Endothelial cell of umbilical vein (primary cell): ENCODE measurements around the gene SEC24C. TPM values are rescaled to one million over a fixed set of nuclear protein-coding genes. Genes with fewer than 3 reads are reported as not detected.

Source experiments
- BruUV-seq: library from RNA; stranded (reverse); fragments of 400-500 nt; replicated peaks from 2 replicates; lab custom pipeline; 2021; lab: Mats Ljungman, UMichigan
- CTCF ChIA-PET: fragments of 300-600, 350-600 bp; sonication (Branson Sonifier 250); formaldehyde crosslinking; loops from one replicate; lab custom pipeline; 2021; ENCODE audit warnings: antibody characterized with exemption, inconsistent platforms; lab: Charles Lee
- POLR2A ChIA-PET: fragments of 300-600, 350-600 bp; sonication (Branson Sonifier 250); formaldehyde crosslinking; loops from one replicate; lab custom pipeline; 2021; ENCODE audit warnings: antibody characterized with exemption, inconsistent platforms; lab: Charles Lee
- DNase-seq: peaks from one replicate; pipeline ENCODE4 v3.0.0-alpha.2; 2011; ENCODE audit warnings: low read depth, low spot score
- FAIRE-seq: peaks from 2 replicates; lab custom pipeline; 2011; peaks lifted over from hg19 to GRCh38; lab: Jason Lieb, UNC
- H2AFZ ChIP-seq: 2 replicates; pipeline ENCODE4 v1.6.0; 2012; ENCODE audit warnings: low read depth, low read length, control low read depth, inconsistent platforms
- H3K27ac ChIP-seq: 2 replicates; pipeline ENCODE4 v1.5.1; 2011; ENCODE audit warnings: low read depth, mild to moderate bottlenecking, control low read depth, low read length, moderate library complexity; ENCODE audit not compliant: insufficient read depth
- H3K27me3 ChIP-seq, 2 experiments: 2 replicates each; pipeline versions ENCODE4 v1.6.0 to v1.6.1; 2011; ENCODE audit warnings: low read length in 2 of 2, mixed read lengths in 1 of 2; ENCODE audit not compliant: control insufficient read depth in 2 of 2, insufficient read depth in 2 of 2
- H3K36me3 ChIP-seq, 2 experiments: 2 replicates in 1 of 2; 3 replicates in 1 of 2; pipeline ENCODE4 v1.5.1; 2011; ENCODE audit warnings: low read length in 2 of 2, mild to moderate bottlenecking in 1 of 2, moderate library complexity in 1 of 2; ENCODE audit not compliant: control insufficient read depth in 2 of 2, insufficient read depth in 2 of 2; ENCODE audit errors: extremely low read depth in 1 of 2
- H3K4me1 ChIP-seq: 3 replicates; pipeline ENCODE4 v1.5.1; 2011; ENCODE audit warnings: mild to moderate bottlenecking, low read length; ENCODE audit not compliant: control insufficient read depth, insufficient read depth; ENCODE audit errors: extremely low read depth
- H3K4me2 ChIP-seq: 2 replicates; pipeline ENCODE4 v1.6.1; 2011; ENCODE audit warnings: low read length, control low read depth, mixed read lengths; ENCODE audit not compliant: insufficient read depth
- H3K4me3 ChIP-seq, 3 experiments: fragments of 200-600 bp in 1 of 3; sonication (generic), shearing (Covaris generic) in 1 of 3; replicated peaks in 1 of 3; 2 replicates each; pipeline ENCODE4 v1.5.1; 2011 to 2016; ENCODE audit warnings: control low read depth in 3 of 3, low read length in 3 of 3, mild to moderate bottlenecking in 2 of 3, inconsistent platforms in 1 of 3, low read depth in 1 of 3, moderate library complexity in 1 of 3; ENCODE audit not compliant: insufficient read depth in 1 of 3
- H3K79me2 ChIP-seq: 2 replicates; pipeline ENCODE4 v1.6.0; 2012; ENCODE audit warnings: low read length, inconsistent platforms; ENCODE audit not compliant: control insufficient read depth, insufficient read depth
- H3K9ac ChIP-seq: replicated peaks from 2 replicates; pipeline ENCODE3; 2011; ENCODE audit warnings: low read length, control low read depth; ENCODE audit not compliant: insufficient read depth; ENCODE audit errors: extremely low read depth
- H3K9me1 ChIP-seq: replicated peaks from 3 replicates; pipeline ENCODE4 v1.6.0; 2011; ENCODE audit warnings: mild to moderate bottlenecking, low read length; ENCODE audit not compliant: control insufficient read depth, insufficient read depth; ENCODE audit errors: extremely low read depth
- H3K9me3 ChIP-seq: replicated peaks from 2 replicates; pipeline ENCODE4 v1.5.1; 2012; ENCODE audit warnings: low read length, inconsistent platforms; ENCODE audit not compliant: control insufficient read depth, insufficient read depth
- H4K20me1 ChIP-seq: replicated peaks from 2 replicates; pipeline ENCODE3; 2011; ENCODE audit warnings: mild to moderate bottlenecking, low read length; ENCODE audit not compliant: control insufficient read depth, insufficient read depth; ENCODE audit errors: extremely low read depth
- EZH2 ChIP-seq: IDR thresholded peaks from 2 replicates; pipeline ENCODE4 v1.6.1; 2012; ENCODE audit warnings: borderline replicate concordance, low read depth, mild to moderate bottlenecking, moderate library complexity, low read length, inconsistent platforms; ENCODE audit not compliant: severe bottlenecking
- FOS ChIP-seq: IDR thresholded peaks from 2 replicates; pipeline ENCODE4 v1.6.1; 2011; ENCODE audit warnings: mild to moderate bottlenecking, low read length, moderate library complexity, borderline replicate concordance; ENCODE audit not compliant: insufficient read depth
- GATA2 ChIP-seq: IDR thresholded peaks from 2 replicates; pipeline ENCODE4 v1.7.0; 2011; ENCODE audit warnings: low read depth, mild to moderate bottlenecking, moderate library complexity, mixed read lengths, low read length; ENCODE audit not compliant: insufficient read length, insufficient read depth
- JUN ChIP-seq: IDR thresholded peaks from 2 replicates; pipeline ENCODE4 v1.6.1; 2011; ENCODE audit warnings: borderline replicate concordance, low read depth; ENCODE audit not compliant: insufficient read length, insufficient read depth
- MYC ChIP-seq: IDR thresholded peaks from one replicate; pipeline ENCODE4 v1.6.1; 2011; ENCODE audit warnings: mild to moderate bottlenecking, low read depth, low read length
- POLR2A ChIP-seq: IDR thresholded peaks from 2 replicates; pipeline ENCODE4 v1.6.1; 2012; ENCODE audit warnings: low read depth, mild to moderate bottlenecking, control low read depth, low read length
- POLR2AphosphoS5 ChIP-seq: IDR thresholded peaks from 2 replicates; pipeline ENCODE4 v1.6.1; 2012; ENCODE audit warnings: low read depth, mild to moderate bottlenecking, control low read depth, low read length, moderate library complexity; ENCODE audit not compliant: insufficient read depth
- dilution Hi-C: fragments of 300-500 bp; cut with MboI; formaldehyde crosslinking; loops from one replicate; pipeline ENCODE4 v1.15.0; 2019; ENCODE audit warnings: low sequenced_read_pairs; ENCODE audit not compliant: extremely low pct_ligation_motif_present
- intact Hi-C: fragments of 100-400 bp; cut with micrococcal nuclease; formaldehyde crosslinking; loops from one replicate; pipeline ENCODE4 v1.10.0; 2022
- polyA plus RNA-seq, 4 experiments: library from polyadenylated mRNA; depleted of rRNA in 3 of 4; stranded (reverse) in 3 of 4; unstranded in 1 of 4; fragments of >200 nt; gene quantifications; 2 replicates each; pipeline versions ENCODE4 v1.2.1 to v1.2.3, GENCODE V29; 2011 to 2012; ENCODE audit warnings: missing spikeins in 1 of 4
- total RNA-seq: library from RNA; stranded (reverse); gene quantifications from 2 replicates; pipeline ENCODE4 v1.2.3, GENCODE V29; 2021
- TF ChIP-seq, protein P1 (sequence below): IDR thresholded peaks from 2 replicates; pipeline ENCODE4 v1.6.1; 2011; ENCODE audit not compliant: insufficient read depth, insufficient read length
- TF ChIP-seq, protein P2 (sequence below), 2 donors: IDR thresholded peaks; 1 replicate in 1 of 2; 2 replicates in 1 of 2; pipeline ENCODE4 v1.5.1; 2011; ENCODE audit warnings: low read length in 2 of 2, mild to moderate bottlenecking in 2 of 2, moderate library complexity in 2 of 2, control low read depth in 1 of 2, inconsistent platforms in 1 of 2, low read depth in 1 of 2; ENCODE audit not compliant: insufficient read depth in 1 of 2; ENCODE audit errors: extremely low read depth in 1 of 2

Gene SEC24C
- total and polyA plus RNA-seq, 2 donors (not counting 3 experiments of a cell fraction or from before 2014, with no cell fraction given): 95.5 to 108 TPM

DNA sequence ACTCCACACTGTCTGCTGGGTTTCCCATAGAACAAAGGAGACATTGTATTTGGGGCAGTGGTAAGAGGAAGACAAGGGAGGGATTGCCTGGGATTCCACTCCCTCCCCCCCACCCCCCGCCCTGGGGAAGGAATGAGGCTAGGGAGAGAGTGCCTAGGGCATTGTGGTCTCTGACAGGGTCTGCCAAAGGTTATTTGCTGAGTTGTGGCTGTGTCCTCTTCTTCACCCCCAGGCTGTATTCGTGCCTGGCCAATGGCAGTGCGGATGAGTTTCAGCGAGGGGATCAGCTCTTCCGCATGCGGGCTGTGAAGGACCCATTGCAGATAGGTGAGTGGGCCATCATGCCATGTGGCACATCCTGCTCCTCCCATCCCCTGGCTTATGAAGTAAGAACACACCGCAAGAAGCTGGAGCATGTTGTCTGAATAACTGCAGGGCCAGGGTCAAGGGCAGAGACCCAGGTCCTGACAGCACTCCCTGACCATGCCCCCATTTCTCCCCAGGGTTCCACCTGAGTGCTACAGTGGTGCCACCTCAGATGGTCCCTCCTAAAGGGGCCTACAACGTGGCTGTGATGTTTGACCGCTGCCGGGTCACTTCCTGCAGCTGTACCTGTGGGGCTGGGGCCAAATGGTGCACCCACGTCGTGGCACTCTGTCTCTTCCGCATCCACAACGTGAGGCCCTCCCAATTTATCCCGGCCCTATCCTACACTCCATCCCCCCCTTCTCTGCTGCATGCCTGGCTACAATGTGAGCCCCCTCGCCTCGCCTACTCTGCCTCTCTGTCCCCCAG lies 44.9 kb downstream of the SEC24C start:
- no TSS peak for BruUV-seq
- FAIRE-seq (no peak), DNase-seq (no peak)
- no peak overlapping the region for H3K27ac ChIP-seq
- POLR2A ChIA-PET: no interaction called here
- no peak overlapping the region for H3K9ac ChIP-seq
- dilution Hi-C loops (no loop called here), intact Hi-C loops (no loop called here)
- H4K20me1 ChIP-seq: peaks cover 6% of the 10 kb centered on the region
- H3K4me2 ChIP-seq: no peak overlapping the region
- H3K9me1 ChIP-seq: no peaks in the 10 kb centered on the region
- H3K4me3 ChIP-seq: no peak overlapping the region
- peaks cover 18% of the 10 kb centered on the region for H3K4me1 ChIP-seq
- no peak overlapping the region for H2AFZ ChIP-seq
- CTCF ChIA-PET: no interaction called here
- H3K36me3 ChIP-seq: peaks cover 15 to 47% of the 10 kb centered on the region in 2 experiments
- no peaks in the 10 kb centered on the region for H3K9me3 ChIP-seq
- no peak for TF ChIP-seq GATA2
- TF ChIP-seq POLR2A: no peak
- no peaks in the 10 kb centered on the region for H3K27me3 ChIP-seq
- H3K79me2 ChIP-seq: peaks cover 26% of the 10 kb centered on the region

DNA sequence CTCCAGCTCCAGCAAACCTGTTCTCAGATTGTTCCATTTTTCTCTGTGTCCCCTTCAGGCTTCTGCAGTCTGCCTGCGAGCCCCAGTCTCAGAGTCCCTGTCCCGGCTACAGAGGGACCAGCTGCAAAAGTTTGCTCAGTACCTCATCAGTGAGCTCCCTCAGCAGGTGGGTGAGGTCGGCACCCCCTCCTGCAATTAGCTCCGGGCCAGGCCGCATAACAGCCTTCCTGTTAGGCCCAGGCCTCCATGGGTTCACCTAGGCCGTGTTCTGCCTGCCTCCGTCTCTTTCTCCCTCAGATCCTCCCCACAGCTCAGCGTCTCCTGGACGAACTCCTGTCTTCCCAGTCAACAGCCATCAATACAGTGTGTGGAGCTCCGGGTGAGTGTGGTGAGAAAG lies 45.5 kb downstream of the SEC24C start:
- intact Hi-C loops: no loop called here
- Histone ChIP-seq H2AFZ (no peak overlapping the region), H4K20me1 (peaks cover 6% of the 10 kb centered on the region), H3K27me3 (no peaks in the 10 kb centered on the region), H3K9me1 (no peaks in the 10 kb centered on the region), H3K27ac (no peak overlapping the region), H3K9ac (no peak overlapping the region), H3K4me3 (no peak overlapping the region), H3K36me3 (peaks cover 21 to 53% of the 10 kb centered on the region in 2 experiments), H3K9me3 (no peaks in the 10 kb centered on the region), H3K4me1 (peaks cover 17% of the 10 kb centered on the region), H3K4me2 (no peak overlapping the region), H3K79me2 (peaks cover 25% of the 10 kb centered on the region)
- BruUV-seq: no TSS peak
- dilution Hi-C loops: no loop called here
- ChIA-PET CTCF (no interaction called here), POLR2A (interaction anchor here (0.6 kb wide), 1 partner anchor 22 kb away, joined by 6 read pairs; no protein-coding TSS in a partner anchor)
- TF ChIP-seq FOS (no peak), POLR2AphosphoS5 (no peak), EZH2 (no peak), POLR2A (no peak), JUN (no peak), GATA2 (no peak), MYC (no peak)
- TF ChIP-seq, protein P1, sequence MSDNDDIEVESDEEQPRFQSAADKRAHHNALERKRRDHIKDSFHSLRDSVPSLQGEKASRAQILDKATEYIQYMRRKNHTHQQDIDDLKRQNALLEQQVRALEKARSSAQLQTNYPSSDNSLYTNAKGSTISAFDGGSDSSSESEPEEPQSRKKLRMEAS: no peak
- TF ChIP-seq, protein P2, sequence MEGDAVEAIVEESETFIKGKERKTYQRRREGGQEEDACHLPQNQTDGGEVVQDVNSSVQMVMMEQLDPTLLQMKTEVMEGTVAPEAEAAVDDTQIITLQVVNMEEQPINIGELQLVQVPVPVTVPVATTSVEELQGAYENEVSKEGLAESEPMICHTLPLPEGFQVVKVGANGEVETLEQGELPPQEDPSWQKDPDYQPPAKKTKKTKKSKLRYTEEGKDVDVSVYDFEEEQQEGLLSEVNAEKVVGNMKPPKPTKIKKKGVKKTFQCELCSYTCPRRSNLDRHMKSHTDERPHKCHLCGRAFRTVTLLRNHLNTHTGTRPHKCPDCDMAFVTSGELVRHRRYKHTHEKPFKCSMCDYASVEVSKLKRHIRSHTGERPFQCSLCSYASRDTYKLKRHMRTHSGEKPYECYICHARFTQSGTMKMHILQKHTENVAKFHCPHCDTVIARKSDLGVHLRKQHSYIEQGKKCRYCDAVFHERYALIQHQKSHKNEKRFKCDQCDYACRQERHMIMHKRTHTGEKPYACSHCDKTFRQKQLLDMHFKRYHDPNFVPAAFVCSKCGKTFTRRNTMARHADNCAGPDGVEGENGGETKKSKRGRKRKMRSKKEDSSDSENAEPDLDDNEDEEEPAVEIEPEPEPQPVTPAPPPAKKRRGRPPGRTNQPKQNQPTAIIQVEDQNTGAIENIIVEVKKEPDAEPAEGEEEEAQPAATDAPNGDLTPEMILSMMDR (IDR thresholded peaks at IDR 0.05; ENCODE audit: extremely low read depth in 1 of 2, insufficient read depth in 1 of 2, low read depth in 1 of 2, low read length in 2 of 2): no peak
- no peak for FAIRE-seq
- no peak for DNase-seq
